Neuron (in vitro differentiated cells): ENCODE data around the gene PSMB3.

Source experiments
- H2AFZ ChIP-seq: one replicate; pipeline ENCODE4 v1.6.1; 2013; ENCODE audit warnings: low read depth, mild to moderate bottlenecking, inconsistent platforms, low read length, moderate library complexity
- H3K27me3 ChIP-seq: one replicate; pipeline ENCODE4 v1.6.1; 2013; ENCODE audit warnings: low read length; ENCODE audit not compliant: insufficient read depth
- H3K36me3 ChIP-seq: one replicate; pipeline ENCODE4 v1.6.1; 2013; ENCODE audit warnings: low read length; ENCODE audit not compliant: insufficient read depth
- H3K4me1 ChIP-seq: one replicate; pipeline ENCODE4 v1.6.1; 2013; ENCODE audit warnings: low read length; ENCODE audit not compliant: insufficient read depth
- H3K4me3 ChIP-seq: 2 replicates; pipeline ENCODE4 v1.5.1; 2013; ENCODE audit warnings: mild to moderate bottlenecking, low read length, moderate library complexity
- H3K9me3 ChIP-seq: one replicate; pipeline ENCODE4 v1.6.1; 2013; ENCODE audit warnings: low read length

The PSMB3 gene

DNA sequence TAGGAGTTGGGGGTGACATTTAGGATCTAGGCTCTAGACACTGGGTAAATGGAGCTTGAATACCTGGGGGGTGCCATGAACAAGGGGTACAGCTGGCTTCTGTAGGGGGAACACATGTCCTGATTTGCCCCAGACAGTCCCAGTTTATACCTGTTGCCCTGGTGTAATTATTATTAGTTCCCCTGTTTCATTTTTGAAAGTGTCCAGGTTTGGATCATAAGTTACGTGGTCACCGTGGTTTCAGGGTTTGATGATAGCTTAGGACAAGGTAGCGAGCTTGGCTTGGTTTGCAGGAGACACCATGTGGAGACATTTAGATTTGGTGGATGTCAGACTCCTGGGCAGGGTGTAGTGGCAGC, 42.0 kb upstream of the PSMB3 start:
- Histone ChIP-seq H3K4me1 (peaks cover 10% of the 10 kb centered on the region), H3K4me3 (no peak overlapping the region), H3K9me3 (no peaks in the 10 kb centered on the region), H2AFZ (no peak overlapping the region), H3K27me3 (no peaks in the 10 kb centered on the region), H3K36me3 (peaks cover 58% of the 10 kb centered on the region)

DNA sequence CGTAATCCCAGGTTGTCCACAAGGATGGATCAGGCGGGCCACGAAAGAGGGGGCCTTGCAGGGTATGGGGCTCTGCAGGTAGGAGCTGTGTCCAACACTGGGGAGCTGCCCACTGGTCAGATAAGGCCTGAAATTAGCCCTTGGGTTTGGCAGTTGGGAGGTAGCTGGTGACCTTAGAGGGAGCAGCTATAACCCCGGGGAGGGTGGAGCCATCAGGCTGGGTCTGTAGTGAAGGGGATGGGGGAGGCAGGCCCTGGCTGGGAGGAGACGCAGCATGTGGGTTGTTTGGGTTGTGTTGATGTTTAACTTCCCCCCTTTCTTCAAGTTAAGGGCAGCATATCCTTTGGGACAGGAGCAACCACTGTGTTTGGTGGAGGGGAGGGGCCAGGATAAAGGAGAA, 41.6 kb upstream of the PSMB3 start:
- Histone ChIP-seq H3K4me1 (peaks cover 10% of the 10 kb centered on the region), H3K27me3 (no peaks in the 10 kb centered on the region), H3K4me3 (no peak overlapping the region), H3K36me3 (peaks cover 62% of the 10 kb centered on the region), H3K9me3 (no peaks in the 10 kb centered on the region), H2AFZ (no peak overlapping the region)

DNA sequence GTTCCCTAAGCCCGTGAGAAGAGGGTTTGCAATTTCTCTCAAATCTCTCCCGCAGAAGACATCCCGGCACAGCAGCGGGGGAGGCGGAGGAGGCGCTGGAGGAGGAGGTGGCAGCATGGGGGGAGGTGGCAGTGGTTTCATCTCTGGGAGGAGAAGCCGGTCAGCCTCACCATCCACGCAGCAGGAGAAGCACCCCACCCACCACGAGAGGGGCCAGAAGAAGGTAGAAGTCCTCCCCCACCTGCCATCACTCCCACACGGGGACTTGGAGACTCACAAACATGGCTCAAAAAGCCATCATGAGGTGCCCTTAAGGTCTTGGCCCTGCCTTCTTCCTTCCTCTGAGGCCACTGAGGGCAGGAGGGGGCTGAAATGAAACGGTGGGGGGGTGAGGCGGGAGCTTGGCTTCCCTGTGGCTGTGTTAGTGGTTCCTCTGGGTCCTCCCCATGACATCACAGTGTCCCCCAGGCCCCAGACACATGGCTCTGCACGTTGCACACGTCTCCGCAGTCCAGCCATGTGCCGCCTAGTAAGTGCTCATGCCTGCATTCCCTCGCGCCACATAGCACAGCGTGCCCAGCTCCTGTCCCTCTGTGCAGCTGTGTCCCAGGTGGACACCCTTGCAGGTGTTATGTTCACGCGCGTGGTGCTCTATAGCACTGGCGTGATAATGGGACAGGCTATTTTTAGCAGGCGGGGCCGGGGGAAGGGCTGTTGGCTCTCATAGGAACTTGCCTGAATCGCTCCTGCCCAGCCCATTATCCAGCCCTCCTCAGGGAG, 40.6 kb upstream of the PSMB3 start:
- Histone ChIP-seq H3K4me1 (no peaks in the 10 kb centered on the region), H2AFZ (no peak overlapping the region), H3K27me3 (no peaks in the 10 kb centered on the region), H3K9me3 (no peaks in the 10 kb centered on the region), H3K36me3 (peaks cover 70% of the 10 kb centered on the region), H3K4me3 (no peak overlapping the region)

DNA sequence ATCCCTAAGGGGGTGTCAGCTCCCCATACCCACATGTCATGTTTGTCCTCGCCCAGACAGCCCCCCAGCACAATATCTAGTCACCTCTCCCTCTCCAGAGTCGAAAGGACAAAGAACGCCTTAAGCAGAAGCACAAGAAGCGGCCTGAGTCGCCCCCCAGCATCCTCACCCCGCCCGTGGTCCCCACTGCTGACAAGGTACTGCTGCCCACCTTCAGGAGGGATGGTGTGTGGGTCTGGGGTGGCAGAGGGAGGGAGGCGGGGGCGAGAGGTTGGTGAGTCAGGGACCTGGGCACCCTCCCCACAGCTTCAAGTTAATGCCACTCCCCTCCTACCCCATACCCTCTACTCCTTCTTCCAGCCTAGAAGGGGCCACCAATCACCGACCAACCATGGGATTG, 39.9 kb upstream of the PSMB3 start:
- H3K9me3 ChIP-seq: no peaks in the 10 kb centered on the region
- no peak overlapping the region for H2AFZ ChIP-seq
- H3K27me3 ChIP-seq: no peaks in the 10 kb centered on the region
- H3K4me1 ChIP-seq: no peaks in the 10 kb centered on the region
- H3K4me3 ChIP-seq: no peak overlapping the region
- H3K36me3 ChIP-seq: peaks cover 72% of the 10 kb centered on the region

DNA sequence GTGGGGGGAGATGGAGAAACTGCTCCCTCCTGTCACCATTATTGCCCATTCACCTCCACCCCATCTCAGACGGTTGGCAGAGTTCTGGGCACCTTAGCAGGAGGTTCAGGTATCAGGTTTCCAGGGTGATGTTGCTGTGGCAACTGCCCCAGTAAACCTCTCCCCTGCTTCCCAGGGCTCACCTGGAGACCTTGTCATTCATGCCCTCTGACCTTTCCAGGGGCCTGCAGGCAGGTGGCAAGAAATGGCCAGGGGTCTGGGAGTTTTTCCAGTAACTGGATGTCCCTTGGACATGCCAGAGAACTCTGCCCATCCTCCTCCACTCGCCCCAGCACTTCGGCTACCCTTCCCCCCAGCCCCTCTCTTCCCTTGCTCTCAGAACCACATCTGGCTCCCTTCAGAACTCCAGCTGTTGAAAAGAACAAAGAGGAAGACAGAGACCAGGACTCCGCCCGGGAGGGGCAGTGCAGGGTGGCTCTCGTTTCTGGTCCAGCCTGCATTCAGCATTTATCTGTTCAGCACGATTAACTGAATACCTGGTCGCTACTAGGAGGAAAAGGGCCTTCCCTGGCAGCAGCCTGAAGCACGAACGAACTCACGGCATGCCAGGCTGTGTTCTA, 39.0 kb upstream of the PSMB3 start:
- no peaks in the 10 kb centered on the region for H3K9me3 ChIP-seq
- no peak overlapping the region for H2AFZ ChIP-seq
- no peaks in the 10 kb centered on the region for H3K27me3 ChIP-seq
- no peak overlapping the region for H3K4me3 ChIP-seq
- H3K36me3 ChIP-seq: peaks cover 70% of the 10 kb centered on the region
- no peaks in the 10 kb centered on the region for H3K4me1 ChIP-seq

DNA sequence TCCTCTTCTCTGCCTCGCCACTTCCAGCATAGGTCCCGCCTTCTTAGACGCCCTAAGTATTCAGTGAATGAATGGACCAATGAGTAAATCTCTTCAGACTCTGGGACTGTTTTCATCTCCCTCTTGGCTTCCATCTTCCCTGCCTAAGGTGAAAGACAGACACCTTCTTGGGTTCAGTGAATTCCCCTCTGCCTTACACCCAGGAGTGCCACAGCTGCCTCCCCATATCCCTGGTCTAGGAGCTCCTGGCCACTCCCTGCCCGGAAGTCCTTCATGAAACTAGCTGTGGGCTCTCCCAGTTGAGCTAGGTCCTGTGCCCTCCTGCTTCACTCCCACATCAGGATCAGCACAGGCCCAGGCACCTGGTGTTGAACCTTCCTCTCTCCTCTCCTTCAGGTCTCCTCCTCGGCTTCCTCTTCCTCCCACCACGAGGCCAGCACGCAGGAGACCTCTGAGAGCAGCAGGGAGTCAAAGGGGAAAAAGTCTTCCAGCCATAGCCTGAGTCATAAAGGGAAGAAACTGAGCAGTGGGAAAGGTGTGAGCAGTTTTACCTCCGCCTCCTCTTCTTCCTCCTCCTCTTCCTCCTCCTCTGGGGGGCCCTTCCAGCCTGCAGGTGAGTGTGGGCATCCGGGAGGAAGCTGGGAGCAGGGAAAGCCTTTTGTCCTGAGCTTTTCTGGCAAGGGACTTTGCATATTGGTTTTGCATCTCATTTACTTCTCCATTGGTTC, 37.2 kb upstream of the PSMB3 start:
- Histone ChIP-seq H2AFZ (no peak overlapping the region), H3K4me1 (no peaks in the 10 kb centered on the region), H3K36me3 (peaks cover 68% of the 10 kb centered on the region), H3K9me3 (no peaks in the 10 kb centered on the region), H3K4me3 (no peak overlapping the region), H3K27me3 (no peaks in the 10 kb centered on the region)

DNA sequence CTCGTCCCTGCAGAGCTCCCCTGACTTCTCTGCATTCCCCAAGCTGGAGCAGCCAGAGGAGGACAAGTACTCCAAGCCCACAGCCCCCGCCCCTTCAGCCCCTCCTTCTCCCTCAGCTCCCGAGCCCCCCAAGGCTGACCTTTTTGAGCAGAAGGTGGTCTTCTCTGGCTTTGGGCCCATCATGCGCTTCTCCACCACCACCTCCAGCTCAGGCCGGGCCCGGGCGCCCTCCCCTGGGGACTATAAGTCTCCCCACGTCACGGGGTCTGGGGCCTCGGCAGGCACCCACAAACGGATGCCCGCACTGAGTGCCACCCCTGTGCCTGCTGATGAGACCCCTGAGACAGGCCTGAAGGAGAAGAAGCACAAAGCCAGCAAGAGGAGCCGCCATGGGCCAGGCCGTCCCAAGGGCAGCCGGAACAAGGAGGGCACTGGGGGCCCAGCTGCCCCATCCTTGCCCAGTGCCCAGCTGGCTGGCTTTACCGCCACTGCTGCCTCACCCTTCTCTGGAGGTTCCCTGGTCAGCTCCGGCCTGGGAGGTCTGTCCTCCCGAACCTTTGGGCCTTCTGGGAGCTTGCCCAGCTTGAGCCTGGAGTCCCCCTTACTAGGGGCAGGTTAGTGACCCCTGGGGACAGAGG, 36.1 kb upstream of the PSMB3 start:
- Histone ChIP-seq H3K36me3 (peaks cover 71% of the 10 kb centered on the region), H3K4me1 (no peaks in the 10 kb centered on the region), H3K4me3 (no peak overlapping the region), H2AFZ (no peak overlapping the region), H3K9me3 (no peaks in the 10 kb centered on the region), H3K27me3 (no peaks in the 10 kb centered on the region)

DNA sequence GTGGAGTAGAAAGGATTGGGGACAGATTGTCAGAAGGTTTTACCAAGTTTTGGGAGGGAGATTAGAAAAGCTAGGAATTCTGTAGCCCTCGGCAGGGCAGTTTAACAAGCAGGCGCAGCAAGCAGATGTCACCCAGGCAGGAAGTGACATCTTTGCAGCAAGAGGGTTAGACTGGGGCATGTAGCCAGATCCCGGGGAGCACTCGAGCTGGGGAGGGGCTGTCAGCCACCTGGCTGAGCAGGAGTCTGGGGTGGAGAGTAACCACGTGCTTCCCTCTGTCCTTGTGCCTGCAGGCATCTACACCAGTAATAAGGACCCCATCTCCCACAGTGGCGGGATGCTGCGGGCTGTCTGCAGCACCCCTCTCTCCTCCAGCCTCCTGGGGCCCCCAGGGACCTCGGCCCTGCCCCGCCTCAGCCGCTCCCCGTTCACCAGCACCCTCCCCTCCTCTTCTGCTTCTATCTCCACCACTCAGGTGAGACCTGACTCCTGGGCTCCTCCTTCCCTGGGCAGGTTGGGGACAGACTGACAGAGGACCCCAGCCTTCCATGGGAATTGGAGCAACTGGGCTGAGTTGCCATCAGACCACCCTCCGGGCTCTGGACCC, 35.3 kb upstream of the PSMB3 start:
- H3K36me3 ChIP-seq: peaks cover 71% of the 10 kb centered on the region
- no peaks in the 10 kb centered on the region for H3K4me1 ChIP-seq
- H3K9me3 ChIP-seq: no peaks in the 10 kb centered on the region
- no peaks in the 10 kb centered on the region for H3K27me3 ChIP-seq
- H2AFZ ChIP-seq: no peak overlapping the region
- H3K4me3 ChIP-seq: no peak overlapping the region

DNA sequence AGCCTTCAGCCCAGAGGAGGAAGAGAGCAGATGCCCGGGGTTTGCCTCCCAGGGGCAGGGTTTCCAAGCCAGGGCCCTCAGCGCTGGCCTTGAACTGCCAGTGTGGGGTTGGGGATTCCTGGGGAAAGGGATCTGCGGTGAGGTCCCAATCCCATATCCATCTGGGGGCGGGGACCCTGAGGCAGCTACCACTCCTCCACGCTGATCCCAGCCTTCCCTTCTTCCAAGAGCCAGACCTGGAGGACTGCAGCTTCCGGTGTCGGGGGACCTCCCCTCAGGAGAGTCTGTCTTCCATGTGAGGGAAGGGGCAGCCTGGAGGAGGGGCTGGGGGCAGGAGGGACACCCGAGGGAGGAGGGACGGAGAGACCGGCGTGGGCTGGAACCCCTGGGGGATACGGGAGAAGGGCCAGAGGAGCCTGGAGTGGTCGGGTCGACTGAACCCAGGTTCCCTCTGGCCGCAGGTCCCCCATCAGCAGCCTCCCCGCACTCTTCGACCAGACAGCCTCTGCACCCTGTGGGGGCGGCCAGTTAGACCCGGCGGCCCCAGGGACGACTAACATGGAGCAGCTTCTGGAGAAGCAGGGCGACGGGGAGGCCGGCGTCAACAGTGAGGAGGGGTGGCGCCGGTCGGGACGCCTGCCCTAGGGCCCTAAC, 33.1 kb upstream of the PSMB3 start:
- H3K9me3 ChIP-seq: no peaks in the 10 kb centered on the region
- H3K4me3 ChIP-seq: no peak overlapping the region
- H3K4me1 ChIP-seq: no peaks in the 10 kb centered on the region
- H2AFZ ChIP-seq: no peak overlapping the region
- no peaks in the 10 kb centered on the region for H3K27me3 ChIP-seq
- H3K36me3 ChIP-seq: peaks cover 67% of the 10 kb centered on the region

DNA sequence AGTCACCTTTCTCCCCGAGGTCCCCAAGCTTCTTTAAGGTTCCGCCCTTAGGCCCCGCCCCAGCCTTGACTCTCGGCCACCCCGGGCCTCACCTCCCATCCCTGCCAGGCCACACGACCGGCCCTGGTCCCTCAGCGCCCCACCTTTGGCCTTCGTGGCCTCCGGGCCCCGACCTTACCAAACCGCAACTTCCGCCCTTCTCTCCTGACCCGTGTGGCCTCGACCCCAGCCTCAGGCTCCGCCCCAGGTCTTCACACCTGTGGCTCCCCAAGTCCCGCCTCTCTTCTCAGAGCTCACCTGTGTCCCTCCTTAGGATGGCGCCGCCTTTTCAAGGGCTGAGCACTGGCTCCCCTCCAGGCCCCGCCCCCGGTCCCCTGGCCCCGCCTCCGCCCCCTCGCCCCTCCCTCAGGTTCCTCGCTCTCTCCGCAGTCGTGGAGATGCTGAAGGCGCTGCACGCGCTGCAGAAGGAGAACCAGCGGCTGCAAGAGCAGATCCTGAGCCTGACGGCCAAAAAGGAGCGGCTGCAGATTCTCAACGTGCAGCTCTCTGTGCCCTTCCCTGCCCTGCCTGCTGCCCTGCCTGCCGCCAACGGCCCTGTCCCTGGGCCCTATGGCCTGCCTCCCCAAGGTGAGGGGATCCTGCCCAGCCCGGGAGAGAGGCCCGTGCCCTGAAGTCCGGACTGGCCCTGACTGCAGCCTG, 32.4 kb upstream of the PSMB3 start:
- H3K4me3 ChIP-seq: no peak overlapping the region
- no peaks in the 10 kb centered on the region for H3K4me1 ChIP-seq
- H3K9me3 ChIP-seq: no peaks in the 10 kb centered on the region
- peaks cover 69% of the 10 kb centered on the region for H3K36me3 ChIP-seq
- no peak overlapping the region for H2AFZ ChIP-seq
- H3K27me3 ChIP-seq: no peaks in the 10 kb centered on the region

DNA sequence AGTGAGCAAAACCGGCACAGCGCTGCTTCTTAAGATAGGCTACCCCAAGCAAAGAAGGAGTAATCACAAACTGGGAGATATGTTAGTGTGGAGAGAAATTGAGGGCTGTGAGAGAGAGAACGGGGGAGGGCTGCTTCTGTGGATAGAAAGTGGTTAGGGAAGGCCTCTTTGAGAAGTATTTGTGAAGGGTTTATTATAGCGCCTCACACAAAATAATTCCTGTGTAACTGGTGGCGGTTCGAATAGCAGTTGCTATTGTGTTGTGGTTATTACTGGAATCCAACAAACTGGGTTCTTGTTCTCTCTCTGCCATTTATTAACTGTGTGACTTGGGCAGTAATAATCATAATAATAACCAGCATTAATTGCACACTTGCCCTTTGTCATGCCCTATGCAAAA, 31.6 kb upstream of the PSMB3 start:
- H3K27me3 ChIP-seq: no peaks in the 10 kb centered on the region
- no peak overlapping the region for H2AFZ ChIP-seq
- H3K36me3 ChIP-seq: peaks cover 64% of the 10 kb centered on the region
- H3K9me3 ChIP-seq: no peaks in the 10 kb centered on the region
- H3K4me3 ChIP-seq: no peak overlapping the region
- no peaks in the 10 kb centered on the region for H3K4me1 ChIP-seq

DNA sequence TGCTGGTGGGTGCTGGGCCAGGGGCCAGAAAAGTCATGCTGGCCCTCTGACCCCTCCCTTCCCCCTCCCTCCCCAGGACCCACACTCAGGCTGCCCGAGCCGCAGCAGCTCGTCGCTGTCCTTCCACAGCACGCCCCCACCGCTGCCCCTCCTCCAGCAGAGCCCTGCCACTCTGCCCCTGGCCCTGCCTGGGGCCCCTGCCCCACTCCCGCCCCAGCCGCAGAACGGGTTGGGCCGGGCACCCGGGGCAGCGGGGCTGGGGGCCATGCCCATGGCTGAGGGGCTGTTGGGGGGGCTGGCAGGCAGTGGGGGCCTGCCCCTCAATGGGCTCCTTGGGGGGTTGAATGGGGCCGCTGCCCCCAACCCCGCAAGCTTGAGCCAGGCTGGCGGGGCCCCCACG, 30.7 kb upstream of the PSMB3 start:
- Histone ChIP-seq H3K4me3 (no peak overlapping the region), H3K4me1 (no peaks in the 10 kb centered on the region), H3K9me3 (no peaks in the 10 kb centered on the region), H2AFZ (no peak overlapping the region), H3K27me3 (no peaks in the 10 kb centered on the region), H3K36me3 (peaks cover 57% of the 10 kb centered on the region)
